ENCODE measurements around the gene ITPR2. TPM values are rescaled to one million over a fixed set of nuclear protein-coding genes. Genes with fewer than 3 reads are reported as not detected.

The ITPR2 gene
- total RNA-seq, 1 experiment from 2014 or later, result 6.9 TPM

- no peak for DNase-seq (ENCODE audit: low read depth)
These were observed 259.6 kb downstream of the ITPR2 start for GRCh38 chr12:26573225-26573909.

GRCh38 chr12:26572137-26572536, 260.9 kb downstream of the ITPR2 start:
- no peak for DNase-seq (ENCODE audit: low read depth)

GRCh38 chr12:26571560-26571959, 261.4 kb downstream of the ITPR2 start:
- DNase-seq (ENCODE audit: low read depth), result no peak

GRCh38 chr12:26567126-26567525, 265.9 kb downstream of the ITPR2 start:
- DNase-seq (ENCODE audit: low read depth), result no peak

GRCh38 chr12:26566675-26567074, 266.3 kb downstream of the ITPR2 start:
- DNase-seq (ENCODE audit: low read depth), result no peak

- no peak for DNase-seq (ENCODE audit: low read depth)
These were observed 266.8 kb downstream of the ITPR2 start for GRCh38 chr12:26566186-26566585.

GRCh38 chr12:26564391-26564790, 268.6 kb downstream of the ITPR2 start:
- no peak for DNase-seq (ENCODE audit: low read depth)

- no peak for DNase-seq (ENCODE audit: low read depth)
These were observed 269.4 kb downstream of the ITPR2 start for GRCh38 chr12:26563552-26563951.

GRCh38 chr12:26557326-26557725, 275.7 kb downstream of the ITPR2 start:
- DNase-seq (ENCODE audit: low read depth), result no peak

GRCh38 chr12:26556916-26557315, 276.1 kb downstream of the ITPR2 start:
- no peak for DNase-seq (ENCODE audit: low read depth)

GRCh38 chr12:26555139-26555538, 277.9 kb downstream of the ITPR2 start:
- DNase-seq (ENCODE audit: low read depth), result peak; percentile 6

- DNase-seq (ENCODE audit: low read depth), result no peak
These were observed 278.7 kb downstream of the ITPR2 start for GRCh38 chr12:26554332-26554731.

- DNase-seq (ENCODE audit: low read depth), result no peak
These were observed 281.6 kb downstream of the ITPR2 start for GRCh38 chr12:26551385-26551784.

- DNase-seq (ENCODE audit: low read depth), result no peak
These were observed 284.8 kb downstream of the ITPR2 start for GRCh38 chr12:26548227-26548626.

- DNase-seq (ENCODE audit: low read depth), result no peak
These were observed 286.3 kb downstream of the ITPR2 start for GRCh38 chr12:26546535-26547314.

- no peak for DNase-seq (ENCODE audit: low read depth)
These were observed 293.9 kb downstream of the ITPR2 start for GRCh38 chr12:26539131-26539530.

GRCh38 chr12:26537651-26538050, 295.3 kb downstream of the ITPR2 start:
- no peak for DNase-seq (ENCODE audit: low read depth)

- no peak for DNase-seq (ENCODE audit: low read depth)
These were observed 295.9 kb downstream of the ITPR2 start for GRCh38 chr12:26537126-26537525.

- DNase-seq (ENCODE audit: low read depth), result no peak
These were observed 297.2 kb downstream of the ITPR2 start for GRCh38 chr12:26535826-26536225.

- no peak for DNase-seq (ENCODE audit: low read depth)
These were observed 298.9 kb downstream of the ITPR2 start for GRCh38 chr12:26534071-26534470.

- DNase-seq (ENCODE audit: low read depth), result no peak
These were observed 299.8 kb downstream of the ITPR2 start for GRCh38 chr12:26533211-26533610.

GRCh38 chr12:26530461-26530860, 302.5 kb downstream of the ITPR2 start:
- DNase-seq (ENCODE audit: low read depth), result no peak

- peak; percentile 56 for DNase-seq (ENCODE audit: low read depth)
These were observed 304.1 kb downstream of the ITPR2 start for GRCh38 chr12:26528943-26529342.
